Nephron progenitor cell (in vitro differentiated cells): ENCODE results near the gene GP1BA.

Source experiments
- DNase-seq: peaks from one replicate; pipeline ENCODE4 v3.0.0; 2021
- H3K27ac Mint-ChIP-seq: 2 replicates; pipeline ENCODE4 v1.8.0; 2021; ENCODE audit warnings: mild to moderate bottlenecking, moderate library complexity, mixed read lengths
- H3K27me3 Mint-ChIP-seq: 2 replicates; pipeline ENCODE4 v1.8.0; 2021; ENCODE audit warnings: mild to moderate bottlenecking, low read depth, mixed read lengths; ENCODE audit not compliant: poor library complexity
- H3K36me3 Mint-ChIP-seq: 2 replicates; pipeline ENCODE4 v1.8.0; 2021; ENCODE audit warnings: low read depth, mixed read lengths
- H3K4me1 Mint-ChIP-seq: 2 replicates; pipeline ENCODE4 v1.8.0; 2021; ENCODE audit warnings: mixed read lengths
- H3K4me3 Mint-ChIP-seq: 2 replicates; pipeline ENCODE4 v1.8.0; 2021; ENCODE audit warnings: mild to moderate bottlenecking, moderate library complexity, mixed read lengths
- H3K9me3 Mint-ChIP-seq: 2 replicates; pipeline ENCODE4 v1.8.0; 2021; ENCODE audit warnings: mild to moderate bottlenecking, moderate library complexity, mixed read lengths
- CTCF ChIP-seq: fragments of 200-600 bp; sonication (generic); IDR thresholded peaks from 2 replicates; pipeline ENCODE4 v1.5.0; 2021; ENCODE audit warnings: antibody characterized with exemption

Gene GP1BA

GRCh38 chr17:4955091-4955490 lies 23.0 kb downstream of the GP1BA start:
- Mint-ChIP-seq H3K9me3 (no peaks in the 10 kb centered on the region), H3K4me3 (no peak overlapping the region), H3K27ac (no peak overlapping the region), H3K27me3 (peaks cover 5% of the 10 kb centered on the region), H3K36me3 (peaks cover 50% of the 10 kb centered on the region), H3K4me1 (peaks cover 59% of the 10 kb centered on the region)
- DNase-seq = no peak
- no peak for TF ChIP-seq CTCF

- Mint-ChIP-seq H3K9me3 (no peaks in the 10 kb centered on the region), H3K4me1 (peaks cover 53% of the 10 kb centered on the region), H3K4me3 (no peak overlapping the region), H3K27me3 (peaks cover 5% of the 10 kb centered on the region), H3K36me3 (peaks cover 60% of the 10 kb centered on the region), H3K27ac (no peak overlapping the region)
- no peak for TF ChIP-seq CTCF
- DNase-seq = no peak
Measured at GRCh38 chr17:4956493-4957061, 24.5 kb downstream of the GP1BA start.

- Mint-ChIP-seq H3K9me3 (no peaks in the 10 kb centered on the region), H3K4me1 (peaks cover 42% of the 10 kb centered on the region), H3K4me3 (no peak overlapping the region), H3K27ac (no peak overlapping the region), H3K36me3 (peaks cover 66% of the 10 kb centered on the region), H3K27me3 (peaks cover 2% of the 10 kb centered on the region)
- no peak for DNase-seq
- TF ChIP-seq CTCF = no peak
Measured at GRCh38 chr17:4958102-4958501, 26.0 kb downstream of the GP1BA start.

- Mint-ChIP-seq H3K4me1 (peaks cover 30% of the 10 kb centered on the region), H3K27me3 (peaks cover 2% of the 10 kb centered on the region), H3K9me3 (no peaks in the 10 kb centered on the region), H3K4me3 (no peak overlapping the region), H3K36me3 (peaks cover 67% of the 10 kb centered on the region), H3K27ac (peak overlapping the region; percentile 86)
- TF ChIP-seq CTCF = no peak
- DNase-seq = no peak
Measured at GRCh38 chr17:4959261-4959965, 27.3 kb downstream of the GP1BA start.

- TF ChIP-seq CTCF = no peak
- no peaks in the 10 kb centered on the region for H3K27me3 Mint-ChIP-seq
- H3K4me1 Mint-ChIP-seq = peaks cover 34% of the 10 kb centered on the region
- peak overlapping the region; percentile 86 for H3K27ac Mint-ChIP-seq
- DNase-seq = no peak
- H3K36me3 Mint-ChIP-seq = peaks cover 69% of the 10 kb centered on the region
- H3K4me3 Mint-ChIP-seq = peak overlapping the region; percentile 4
- peaks cover 4% of the 10 kb centered on the region for H3K9me3 Mint-ChIP-seq
Measured at GRCh38 chr17:4960279-4960922, 28.3 kb downstream of the GP1BA start.
